WTC11 (cell line): ENCODE data around the gene EID2B.

Experiments
- ATF2 ChIP-seq: sonication (generic); formaldehyde crosslinking; IDR thresholded peaks from 2 replicates; pipeline ENCODE4 v1.8.1; 2022; ENCODE audit warnings: low read depth, missing genetic modification reagents, borderline replicate concordance
- CTCF ChIP-seq: fragments of 200-600 bp; IDR thresholded peaks from 2 replicates; pipeline ENCODE4 v1.8.0; 2022; ENCODE audit warnings: antibody characterized with exemption
- FOXP4 ChIP-seq: sonication (generic); formaldehyde crosslinking; IDR thresholded peaks from 2 replicates; pipeline ENCODE4 v1.8.0; 2022; ENCODE audit warnings: mild to moderate bottlenecking, missing genetic modification reagents
- MAX ChIP-seq: sonication (generic); formaldehyde crosslinking; IDR thresholded peaks from 2 replicates; pipeline ENCODE4 v1.8.0; 2022; ENCODE audit warnings: mild to moderate bottlenecking, missing genetic modification reagents
- NR3C1 ChIP-seq: sonication (generic); formaldehyde crosslinking; conservative IDR thresholded peaks from 2 replicates; pipeline ENCODE4 v1.8.1; 2023; ENCODE audit warnings: low read depth, mild to moderate bottlenecking, missing genetic modification reagents
- PREB ChIP-seq: sonication (generic); formaldehyde crosslinking; IDR thresholded peaks from 2 replicates; pipeline ENCODE4 v1.8.1; 2022; ENCODE audit warnings: mild to moderate bottlenecking, missing genetic modification reagents, moderate library complexity, borderline replicate concordance
- TEAD1 ChIP-seq: sonication (generic); formaldehyde crosslinking; IDR thresholded peaks from 2 replicates; pipeline ENCODE4 v1.8.0; 2022; ENCODE audit warnings: mild to moderate bottlenecking, missing genetic modification reagents
- USF2 ChIP-seq: sonication (generic); formaldehyde crosslinking; IDR thresholded peaks from 2 replicates; pipeline ENCODE4 v1.8.1; 2023; ENCODE audit warnings: mild to moderate bottlenecking, missing genetic modification reagents, moderate library complexity
- ZNF532 ChIP-seq: fragments of 250-450 bp; sonication (Bioruptor Pico); IDR thresholded peaks from 2 replicates; pipeline ENCODE4 v1.9.0; 2021; ENCODE audit warnings: mild to moderate bottlenecking, borderline replicate concordance

GRCh38 chr19:39520541-39521484 lies 11.8 kb downstream of the EID2B start:
- TF ChIP-seq USF2 (CRISPR knock-in tag) (no peak), ATF2 (CRISPR knock-in tag) (no peak), NR3C1 (CRISPR knock-in tag) (no peak), MAX (CRISPR knock-in tag) (no peak), CTCF (no peak), PREB (no peak), FOXP4 (CRISPR knock-in tag) (no peak), TEAD1 (CRISPR knock-in tag) (no peak), ZNF532 (CRISPR knock-in tag) (no peak)
